HepG2 (cell line): ENCODE data around the gene MLN. TPM values are rescaled to one million over a fixed set of nuclear protein-coding genes. Genes with fewer than 3 reads are reported as not detected.

ENCODE experiments used
- ATAC-seq: fragments of 200-7000 bp; cut with Tn5 transposase; 3 replicates; pipeline ENCODE4 v1.9.1; 2020; ENCODE audit warnings: mild to moderate bottlenecking, moderate library complexity
- BruUV-seq: library from RNA; stranded (reverse); fragments of 400-500 nt; replicated peaks from 2 replicates; lab custom pipeline; 2021; lab: Mats Ljungman, UMichigan
- CTCF ChIA-PET: fragments of 300-600 bp; formaldehyde crosslinking; extraction: SDS; loops from one replicate; lab custom pipeline; 2021; ENCODE audit warnings: low total read pairs, inconsistent platforms, low intra/inter-chr PET ratio; lab: Yijun Ruan, JAX
- POLR2A ChIA-PET: fragments of 350-600 bp; sonication (Branson Sonifier 250); formaldehyde crosslinking; loops from one replicate; lab custom pipeline; 2020; ENCODE audit warnings: antibody characterized with exemption, inconsistent platforms; lab: Yijun Ruan, JAX
- DNase-seq: peaks from one replicate; pipeline ENCODE4 v3.0.0-alpha.2; 2015; ENCODE audit warnings: low spot score
- FAIRE-seq: peaks from 3 replicates; lab custom pipeline; 2011; peaks lifted over from hg19 to GRCh38; lab: Jason Lieb, UNC
- H2AFZ ChIP-seq: one replicate; pipeline ENCODE4 v1.6.1; 2011; ENCODE audit warnings: low read length, inconsistent platforms
- H3K27ac ChIP-seq: fragments of 300-600 bp; 3 replicates; pipeline ENCODE4 v1.8.0; 2011; ENCODE audit warnings: mixed run types, mild to moderate bottlenecking, mixed read lengths, low read length, inconsistent platforms; ENCODE audit not compliant: insufficient read depth; ENCODE audit errors: extremely low read length
- H3K27me3 ChIP-seq, 2 experiments: fragments of 200-600 bp in 1 of 2; 2 replicates in 1 of 2; 3 replicates in 1 of 2; pipeline versions ENCODE4 v1.6.0 to v1.8.0; 2011; ENCODE audit warnings: low read length in 2 of 2, mild to moderate bottlenecking in 2 of 2, moderate library complexity in 2 of 2, inconsistent platforms in 1 of 2; ENCODE audit not compliant: insufficient read depth in 2 of 2, control insufficient read depth in 1 of 2
- H3K36me3 ChIP-seq, 2 experiments: fragments of 200-600 bp in 1 of 2; replicated peaks in 1 of 2; 2 replicates in 1 of 2; 3 replicates in 1 of 2; pipeline versions ENCODE4 v1.5.1 to v1.8.0; 2011; ENCODE audit warnings: low read length in 2 of 2, inconsistent platforms in 1 of 2; ENCODE audit not compliant: insufficient read depth in 2 of 2, control insufficient read depth in 1 of 2
- H3K4me1 ChIP-seq: 2 replicates; pipeline ENCODE4 v1.5.1; 2012; ENCODE audit warnings: low read length, inconsistent platforms; ENCODE audit not compliant: insufficient read depth
- H3K4me2 ChIP-seq: 2 replicates; pipeline ENCODE4 v1.6.0; 2011; ENCODE audit warnings: low read depth, low read length, inconsistent platforms
- H3K4me3 ChIP-seq, 3 experiments: fragments of 200-600 bp in 1 of 3; sonication (generic), shearing (Covaris generic) in 1 of 3; replicated peaks in 1 of 3; 2 replicates each; pipeline ENCODE4 v1.5.1; 2011 to 2016; ENCODE audit warnings: low read length in 3 of 3, inconsistent platforms in 2 of 3, low read depth in 2 of 3, mild to moderate bottlenecking in 2 of 3, control low read depth in 1 of 3, mixed read lengths in 1 of 3; ENCODE audit not compliant: insufficient read depth in 1 of 3
- H3K79me2 ChIP-seq: one replicate; pipeline ENCODE4 v1.6.1; 2011; ENCODE audit warnings: low read length, inconsistent platforms; ENCODE audit not compliant: insufficient read depth
- H3K9ac ChIP-seq: 2 replicates; pipeline ENCODE4 v1.6.0; 2011; ENCODE audit warnings: mild to moderate bottlenecking, low read depth, low read length, inconsistent platforms; ENCODE audit not compliant: insufficient read depth
- H3K9me3 ChIP-seq: 2 replicates; pipeline ENCODE4 v1.5.1; 2012; ENCODE audit warnings: mild to moderate bottlenecking, low read length
- H4K20me1 ChIP-seq: 2 replicates; pipeline ENCODE4 v1.6.0; 2011; ENCODE audit warnings: inconsistent platforms, mild to moderate bottlenecking, low read length, moderate library complexity; ENCODE audit not compliant: insufficient read depth
- HOXA9 ChIP-seq: sonication (generic); formaldehyde crosslinking; IDR thresholded peaks from 2 replicates; pipeline ENCODE4 v1.8.1; 2022; ENCODE audit warnings: missing genetic modification reagents, mild to moderate bottlenecking, moderate library complexity, borderline replicate concordance
- SSRP1 ChIP-seq: IDR thresholded peaks from 2 replicates; pipeline ENCODE4 v1.6.1; 2016; ENCODE audit warnings: control low read depth
- WGBS: methylation state at CpG from one replicate; pipeline ENCODE4 v1.1.6; 2017; ENCODE audit warnings: low lambda C conversion rate; 5-methylcytosine and 5-hydroxymethylcytosine counted together
- in situ Hi-C: cut with HindIII; loops from 2 replicates; pipeline ENCODE4 v1.10.0; 2017; ENCODE audit warnings: low pct_unique_long_range_greater_than_20kb; ENCODE audit not compliant: extremely low pct_ligation_motif_present
- intact Hi-C: fragments of 100-400 bp; cut with micrococcal nuclease; formaldehyde crosslinking; loops from one replicate; pipeline ENCODE4 v1.10.0; 2022; ENCODE audit not compliant: unreplicated experiment
- polyA plus RNA-seq, 8 experiments: library from polyadenylated mRNA; depleted of rRNA in 3 of 8; stranded (reverse) in 7 of 8; unstranded in 1 of 8; fragments of >200 nt; fragmentation: Illumina TruSeq in 4 of 8; extraction: Trizol in 4 of 8; gene quantifications; 2 replicates each; pipeline versions ENCODE4 v1.2.1 to v1.2.3, GENCODE V29; 2011 to 2016; ENCODE audit warnings: low read depth in 4 of 8, missing spikeins in 1 of 8, mixed read lengths in 1 of 8; ENCODE audit not compliant: insufficient read depth in 1 of 8
- total RNA-seq, 5 experiments: library from RNA; depleted of rRNA; stranded (reverse); fragments of >200 nt; fragmentation: Illumina TruSeq; extraction: Trizol; gene quantifications; 2 replicates each; pipeline ENCODE4 v1.2.3, GENCODE V29; 2016; ENCODE audit warnings: low read depth in 1 of 5
- TF ChIP-seq, protein P1 (sequence below): sonication (generic); formaldehyde crosslinking; IDR thresholded peaks from 2 replicates; pipeline ENCODE4 v1.5.1; 2020; ENCODE audit warnings: mild to moderate bottlenecking, missing genetic modification reagents, borderline replicate concordance

The MLN gene
- total and polyA plus RNA-seq, 2 of the 13 experiments (the other 11 are each of a cell fraction or from before 2014, with no cell fraction given): not detected

DNA sequence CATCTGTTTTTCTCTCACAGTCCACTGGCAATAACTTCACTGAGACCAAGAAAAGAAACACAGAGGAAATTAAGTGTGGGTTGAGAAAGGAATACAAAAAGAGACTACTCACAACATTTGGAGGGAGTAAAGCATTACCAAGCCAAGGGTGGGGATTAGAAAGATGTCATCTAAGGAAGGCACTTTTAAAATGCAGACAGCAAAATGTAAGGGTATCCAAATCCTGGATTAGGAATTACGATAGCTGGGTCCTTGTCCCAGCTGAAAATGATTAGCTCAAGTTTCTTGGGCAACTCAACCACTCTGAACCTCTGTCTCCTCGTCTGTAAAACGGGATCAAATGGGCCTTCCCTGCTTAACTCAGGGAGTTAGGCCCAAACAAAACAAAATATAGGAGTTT, 17.1 kb downstream of the MLN start:
- no peak for ATAC-seq
- no TSS peak for BruUV-seq
- peaks cover 24% of the 10 kb centered on the region for H3K79me2 ChIP-seq
- no peak for DNase-seq
- peaks cover 9% of the 10 kb centered on the region; the same call in 1 of the 2 replicates for H4K20me1 ChIP-seq
- H3K27me3 ChIP-seq: no peaks in the 10 kb centered on the region; a peak in 1 of 5 replicates
- H3K9me3 ChIP-seq: no peaks in the 10 kb centered on the region
- no peak for FAIRE-seq
- in situ Hi-C loops: no loop called here
- ChIA-PET CTCF (no interaction called here), POLR2A (no interaction called here)
- no peak overlapping the region for H3K27ac ChIP-seq
- intact Hi-C loops: no loop called here
- H3K4me3 ChIP-seq: no peak overlapping the region
- no peak overlapping the region for H2AFZ ChIP-seq
- no peak overlapping the region for H3K4me2 ChIP-seq
- peaks cover 28% of the 10 kb centered on the region for H3K4me1 ChIP-seq
- peak overlapping the region; percentile 90; the same call in 1 of the 2 replicates for H3K9ac ChIP-seq
- TF ChIP-seq SSRP1 (CRISPR knock-in tag) (peak; percentile 79; the same call in 1 of the 2 replicates), HOXA9 (CRISPR knock-in tag) (no peak)
- TF ChIP-seq, protein P1, sequence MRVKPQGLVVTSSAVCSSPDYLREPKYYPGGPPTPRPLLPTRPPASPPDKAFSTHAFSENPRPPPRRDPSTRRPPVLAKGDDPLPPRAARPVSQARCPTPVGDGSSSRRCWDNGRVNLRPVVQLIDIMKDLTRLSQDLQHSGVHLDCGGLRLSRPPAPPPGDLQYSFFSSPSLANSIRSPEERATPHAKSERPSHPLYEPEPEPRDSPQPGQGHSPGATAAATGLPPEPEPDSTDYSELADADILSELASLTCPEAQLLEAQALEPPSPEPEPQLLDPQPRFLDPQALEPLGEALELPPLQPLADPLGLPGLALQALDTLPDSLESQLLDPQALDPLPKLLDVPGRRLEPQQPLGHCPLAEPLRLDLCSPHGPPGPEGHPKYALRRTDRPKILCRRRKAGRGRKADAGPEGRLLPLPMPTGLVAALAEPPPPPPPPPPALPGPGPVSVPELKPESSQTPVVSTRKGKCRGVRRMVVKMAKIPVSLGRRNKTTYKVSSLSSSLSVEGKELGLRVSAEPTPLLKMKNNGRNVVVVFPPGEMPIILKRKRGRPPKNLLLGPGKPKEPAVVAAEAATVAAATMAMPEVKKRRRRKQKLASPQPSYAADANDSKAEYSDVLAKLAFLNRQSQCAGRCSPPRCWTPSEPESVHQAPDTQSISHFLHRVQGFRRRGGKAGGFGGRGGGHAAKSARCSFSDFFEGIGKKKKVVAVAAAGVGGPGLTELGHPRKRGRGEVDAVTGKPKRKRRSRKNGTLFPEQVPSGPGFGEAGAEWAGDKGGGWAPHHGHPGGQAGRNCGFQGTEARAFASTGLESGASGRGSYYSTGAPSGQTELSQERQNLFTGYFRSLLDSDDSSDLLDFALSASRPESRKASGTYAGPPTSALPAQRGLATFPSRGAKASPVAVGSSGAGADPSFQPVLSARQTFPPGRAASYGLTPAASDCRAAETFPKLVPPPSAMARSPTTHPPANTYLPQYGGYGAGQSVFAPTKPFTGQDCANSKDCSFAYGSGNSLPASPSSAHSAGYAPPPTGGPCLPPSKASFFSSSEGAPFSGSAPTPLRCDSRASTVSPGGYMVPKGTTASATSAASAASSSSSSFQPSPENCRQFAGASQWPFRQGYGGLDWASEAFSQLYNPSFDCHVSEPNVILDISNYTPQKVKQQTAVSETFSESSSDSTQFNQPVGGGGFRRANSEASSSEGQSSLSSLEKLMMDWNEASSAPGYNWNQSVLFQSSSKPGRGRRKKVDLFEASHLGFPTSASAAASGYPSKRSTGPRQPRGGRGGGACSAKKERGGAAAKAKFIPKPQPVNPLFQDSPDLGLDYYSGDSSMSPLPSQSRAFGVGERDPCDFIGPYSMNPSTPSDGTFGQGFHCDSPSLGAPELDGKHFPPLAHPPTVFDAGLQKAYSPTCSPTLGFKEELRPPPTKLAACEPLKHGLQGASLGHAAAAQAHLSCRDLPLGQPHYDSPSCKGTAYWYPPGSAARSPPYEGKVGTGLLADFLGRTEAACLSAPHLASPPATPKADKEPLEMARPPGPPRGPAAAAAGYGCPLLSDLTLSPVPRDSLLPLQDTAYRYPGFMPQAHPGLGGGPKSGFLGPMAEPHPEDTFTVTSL (CRISPR knock-in tag): no peak
- peaks cover 9 to 24% of the 10 kb centered on the region in 2 experiments for H3K36me3 ChIP-seq
- 94% methylated on average over 3 of the region's 3 CpGs for WGBS
